H1 (cell line): Measurements from ENCODE around the gene DCANP1. TPM values are rescaled to one million over a fixed set of nuclear protein-coding genes. Genes with fewer than 3 reads are reported as not detected.

Source experiments
- CTCF ChIA-PET: fragments of 300-600 bp; sonication (Branson Sonifier 250); formaldehyde crosslinking; loops from one replicate; lab custom pipeline; 2021; ENCODE audit not compliant: partially characterized antibody; lab: Charles Lee
- POLR2A ChIA-PET: fragments of 300-600 bp; sonication (Branson Sonifier 250); formaldehyde crosslinking; loops from one replicate; lab custom pipeline; 2021; ENCODE audit warnings: inconsistent platforms; ENCODE audit not compliant: partially characterized antibody; lab: Charles Lee
- DNase-seq, 2 experiments: peaks; one replicate each; pipeline versions ENCODE4 v3.0.0 to v3.0.0-alpha.2; 2010 to 2022; ENCODE audit warnings: low spot score in 2 of 2, low read depth in 1 of 2, mixed read lengths in 1 of 2
- FAIRE-seq: peaks from 2 replicates; lab custom pipeline; 2011; peaks lifted over from hg19 to GRCh38; lab: Jason Lieb, UNC
- H2AFZ ChIP-seq: 2 replicates; pipeline ENCODE4 v1.8.1; 2012; ENCODE audit warnings: low read length, inconsistent platforms
- H2AK5ac ChIP-seq: 2 replicates; pipeline ENCODE4 v1.6.1; 2013; ENCODE audit warnings: low read depth, low read length
- H2BK120ac ChIP-seq: replicated peaks from 2 replicates; pipeline ENCODE3; 2013; ENCODE audit warnings: low read depth, low read length, inconsistent platforms
- H2BK12ac ChIP-seq: 2 replicates; pipeline ENCODE4 v1.6.1; 2013; ENCODE audit warnings: low read depth, low read length
- H2BK15ac ChIP-seq: 2 replicates; pipeline ENCODE4 v1.6.1; 2013; ENCODE audit warnings: low read length
- H2BK20ac ChIP-seq: 2 replicates; pipeline ENCODE4 v1.6.1; 2013; ENCODE audit warnings: low read length
- H2BK5ac ChIP-seq: 2 replicates; pipeline ENCODE4 v1.6.1; 2013; ENCODE audit warnings: low read depth, low read length
- H3K14ac ChIP-seq: 2 replicates; pipeline ENCODE4 v1.6.1; 2013; ENCODE audit warnings: inconsistent platforms; ENCODE audit not compliant: insufficient read length
- H3K18ac ChIP-seq: 2 replicates; pipeline ENCODE4 v1.6.1; 2013; ENCODE audit warnings: low read length; ENCODE audit errors: extremely low read depth
- H3K23ac ChIP-seq: 2 replicates; pipeline ENCODE4 v1.6.1; 2013; ENCODE audit warnings: inconsistent platforms; ENCODE audit not compliant: insufficient read length
- H3K23me2 ChIP-seq: 2 replicates; pipeline ENCODE4 v1.6.1; 2013; ENCODE audit warnings: low read depth, low read length
- H3K27ac ChIP-seq: 2 replicates; pipeline ENCODE4 v1.6.1; 2011; ENCODE audit warnings: low read depth, low read length, inconsistent platforms
- H3K27me3 ChIP-seq, 4 experiments: replicated peaks in 1 of 4; 1 replicate in 1 of 4; 2 replicates in 3 of 4; pipeline versions ENCODE4 v1.6.1 to v1.8.1; 2011 to 2013; ENCODE audit warnings: low read length in 3 of 4, mild to moderate bottlenecking in 3 of 4, inconsistent platforms in 2 of 4, mixed read lengths in 2 of 4, moderate library complexity in 1 of 4; ENCODE audit not compliant: control insufficient read depth in 3 of 4, insufficient read depth in 3 of 4; ENCODE audit errors: extremely low read depth in 1 of 4
- H3K36me3 ChIP-seq, 4 experiments: 2 replicates each; pipeline versions ENCODE4 v1.6.1 to v1.8.1; 2011 to 2013; ENCODE audit warnings: mild to moderate bottlenecking in 4 of 4, low read length in 3 of 4, moderate library complexity in 2 of 4, control low read depth in 1 of 4, inconsistent platforms in 1 of 4; ENCODE audit not compliant: insufficient read depth in 4 of 4, control insufficient read depth in 2 of 4
- H3K4ac ChIP-seq: replicated peaks from 2 replicates; pipeline ENCODE3; 2013; ENCODE audit warnings: low read length, low read depth, mixed read lengths, inconsistent platforms; ENCODE audit not compliant: insufficient read length
- H3K4me1 ChIP-seq, 4 experiments: replicated peaks in 1 of 4; 1 replicate in 1 of 4; 2 replicates in 3 of 4; pipeline versions ENCODE4 v1.6.1 to v1.8.1; 2011 to 2013; ENCODE audit warnings: low read length in 3 of 4, inconsistent platforms in 2 of 4, mixed read lengths in 1 of 4; ENCODE audit not compliant: insufficient read depth in 4 of 4, control insufficient read depth in 3 of 4
- H3K4me2 ChIP-seq, 2 experiments: 2 replicates each; pipeline versions ENCODE4 v1.6.1 to v1.8.1; 2011 to 2013; ENCODE audit warnings: low read depth in 2 of 2, low read length in 2 of 2, control low read depth in 1 of 2, inconsistent platforms in 1 of 2, mild to moderate bottlenecking in 1 of 2; ENCODE audit not compliant: insufficient read depth in 1 of 2
- H3K4me3 ChIP-seq, 4 experiments: fragments of 200-600, 300-600 bp in 1 of 4; sonication (generic), shearing (Covaris generic), sonication (Bioruptor Twin) in 1 of 4; 2 replicates each; pipeline versions ENCODE4 v1.5.1 to v1.8.1; 2011 to 2016; ENCODE audit warnings: low read length in 4 of 4, low read depth in 3 of 4, control low read depth in 2 of 4, inconsistent platforms in 2 of 4, mild to moderate bottlenecking in 2 of 4, mixed read lengths in 1 of 4, moderate library complexity in 1 of 4; ENCODE audit not compliant: insufficient read depth in 2 of 4; ENCODE audit errors: extremely low read depth in 1 of 4
- H3K56ac ChIP-seq: replicated peaks from 2 replicates; pipeline ENCODE3; 2013; ENCODE audit warnings: low read depth, mild to moderate bottlenecking, mixed read lengths, low read length, inconsistent platforms; ENCODE audit not compliant: insufficient read length
- H3K79me1 ChIP-seq: 2 replicates; pipeline ENCODE4 v1.6.1; 2013; ENCODE audit warnings: low read depth, low read length, control low read depth
- H3K79me2 ChIP-seq, 2 experiments: 2 replicates each; pipeline versions ENCODE4 v1.6.1 to v1.8.1; 2012 to 2013; ENCODE audit warnings: low read length in 2 of 2, mild to moderate bottlenecking in 2 of 2, inconsistent platforms in 1 of 2; ENCODE audit not compliant: insufficient read depth in 2 of 2, control insufficient read depth in 1 of 2
- H3K9ac ChIP-seq, 4 experiments: replicated peaks in 1 of 4; 1 replicate in 1 of 4; 2 replicates in 3 of 4; pipeline versions ENCODE4 v1.6.1 to v1.8.1; 2011 to 2013; ENCODE audit warnings: low read depth in 3 of 4, low read length in 3 of 4, control low read depth in 2 of 4, mild to moderate bottlenecking in 2 of 4, moderate library complexity in 2 of 4, inconsistent platforms in 1 of 4; ENCODE audit errors: extremely low read depth in 1 of 4
- H3K9me3 ChIP-seq, 2 experiments: 2 replicates each; pipeline versions ENCODE4 v1.6.1 to v1.8.1; 2012 to 2013; ENCODE audit warnings: mild to moderate bottlenecking in 2 of 2, moderate library complexity in 2 of 2, control low read depth in 1 of 2, inconsistent platforms in 1 of 2, low read depth in 1 of 2, low read length in 1 of 2, mixed read lengths in 1 of 2; ENCODE audit not compliant: insufficient read depth in 2 of 2
- H4K20me1 ChIP-seq, 2 experiments: replicated peaks in 1 of 2; 2 replicates each; pipeline versions ENCODE3 to v1.8.1; 2011 to 2013; ENCODE audit warnings: inconsistent platforms in 2 of 2, low read length in 2 of 2, mild to moderate bottlenecking in 1 of 2; ENCODE audit not compliant: insufficient read depth in 2 of 2, control insufficient read depth in 1 of 2
- H4K5ac ChIP-seq: 2 replicates; pipeline ENCODE4 v1.6.1; 2013; ENCODE audit warnings: low read length, low read depth, mixed read lengths, inconsistent platforms; ENCODE audit not compliant: insufficient read length
- H4K8ac ChIP-seq: 2 replicates; pipeline ENCODE4 v1.8.0; 2013; ENCODE audit warnings: mild to moderate bottlenecking, moderate library complexity, low read length, inconsistent platforms; ENCODE audit not compliant: insufficient read depth; ENCODE audit errors: extremely low read depth
- H4K91ac ChIP-seq: replicated peaks from 2 replicates; pipeline ENCODE3; 2013; ENCODE audit warnings: low read length, mixed read lengths, inconsistent platforms; ENCODE audit not compliant: insufficient read length
- BACH1 ChIP-seq: IDR thresholded peaks from 2 replicates; pipeline ENCODE4 v1.6.1; 2012; ENCODE audit warnings: low read length, improper control_type of control experiment
- BRCA1 ChIP-seq: IDR thresholded peaks from 2 replicates; pipeline ENCODE4 v1.6.1; 2012; ENCODE audit warnings: low read depth, low read length, improper control_type of control experiment
- CBX5 ChIP-seq: fragments of 300-800, 300-1000 bp; sonication (generic); IDR thresholded peaks from 2 replicates; pipeline ENCODE4 v1.7.1; 2016; ENCODE audit warnings: antibody characterized with exemption, low read length, low read depth
- CREB1 ChIP-seq: IDR thresholded peaks from 2 replicates; pipeline ENCODE4 v1.6.1; 2012; ENCODE audit warnings: inconsistent platforms
- CTBP2 ChIP-seq: IDR thresholded peaks from 2 replicates; pipeline ENCODE4 v1.7.0; 2011; ENCODE audit warnings: borderline replicate concordance, mild to moderate bottlenecking, moderate library complexity, mixed read lengths, low read length; ENCODE audit not compliant: insufficient read depth, insufficient read length
- EZH2 ChIP-seq: fragments of 200-600 bp; sonication (generic); IDR thresholded peaks from 2 replicates; pipeline ENCODE4 v1.7.1; 2012; ENCODE audit warnings: low read depth, mild to moderate bottlenecking, moderate library complexity, low read length, inconsistent platforms; ENCODE audit not compliant: severe bottlenecking
- HDAC6 ChIP-seq: IDR thresholded peaks from one replicate; pipeline ENCODE4 v1.7.1; 2012; ENCODE audit warnings: low read depth, mild to moderate bottlenecking, inconsistent platforms, low read length, moderate library complexity
- NANOG ChIP-seq: IDR thresholded peaks from 2 replicates; pipeline ENCODE4 v1.6.1; 2011; ENCODE audit warnings: low read length, low read depth, mild to moderate bottlenecking, inconsistent platforms; ENCODE audit not compliant: insufficient read depth, poor library complexity, severe bottlenecking
- RFX5 ChIP-seq: IDR thresholded peaks from 2 replicates; pipeline ENCODE4 v1.6.1; 2011; ENCODE audit warnings: low read depth, low read length, improper control_type of control experiment, borderline replicate concordance
- SIRT6 ChIP-seq: IDR thresholded peaks from one replicate; pipeline ENCODE4 v1.7.1; 2012; ENCODE audit warnings: low read length, inconsistent platforms
- SP2 ChIP-seq: IDR thresholded peaks from 2 replicates; pipeline ENCODE4 v1.6.1; 2012; ENCODE audit warnings: mild to moderate bottlenecking, low read length, inconsistent platforms
- SUZ12 ChIP-seq: fragments of 200-600 bp; sonication (generic); IDR thresholded peaks from 2 replicates; pipeline ENCODE4 v1.6.1; 2012; ENCODE audit warnings: mild to moderate bottlenecking, inconsistent platforms, low read length, moderate library complexity, mixed read lengths
- WGBS, 2 experiments: shearing (Covaris generic) in 1 of 2; methylation state at CpG; one replicate each; pipeline versions ENCODE4 v1.1.6 to v1.1.7; 2013 to 2015; ENCODE audit warnings: low lambda C conversion rate in 2 of 2, mixed read lengths in 2 of 2, inconsistent platforms in 1 of 2, low coverage in 1 of 2, missing lambda C conversion rate in 1 of 2; ENCODE audit not compliant: insufficient replicate concordance in 2 of 2, insufficient coverage in 1 of 2, insufficient read length in 1 of 2; ENCODE audit errors: extremely low coverage in 1 of 2, missing lambda C conversion rate in 1 of 2; 5-methylcytosine and 5-hydroxymethylcytosine counted together
- polyA plus RNA-seq, 7 experiments: library from polyadenylated mRNA; depleted of rRNA in 3 of 7; stranded (reverse) in 5 of 7; unstranded in 2 of 7; fragments of >200 nt in 5 of 7; fragments of 200-250 nt in 2 of 7; gene quantifications; 1 replicate in 5 of 7; 2 replicates in 1 of 7; 4 replicates in 1 of 7; pipeline versions ENCODE4 v1.2.1 to v1.2.3, GENCODE V29; 2011 to 2013; ENCODE audit warnings: missing spikeins in 2 of 7, mixed read lengths in 2 of 7
- total RNA-seq: library from RNA; stranded (reverse); fragmentation: NEBNext Ultra II Directional; extraction: Animal tissue kit (Norgen Biotek cat#: 25700); gene quantifications from 2 replicates; pipeline ENCODE4 v1.2.1, GENCODE V29; 2021
- TF ChIP-seq, protein P1 (sequence below): IDR thresholded peaks from 2 replicates; pipeline ENCODE4 v1.6.1; 2011; ENCODE audit warnings: low read depth, mild to moderate bottlenecking, low read length; ENCODE audit not compliant: insufficient read depth

Gene DCANP1
- total and polyA plus RNA-seq, 2 of the 8 experiments (the other 6 are each of a cell fraction or from before 2014, with no cell fraction given) = not detected

DNA sequence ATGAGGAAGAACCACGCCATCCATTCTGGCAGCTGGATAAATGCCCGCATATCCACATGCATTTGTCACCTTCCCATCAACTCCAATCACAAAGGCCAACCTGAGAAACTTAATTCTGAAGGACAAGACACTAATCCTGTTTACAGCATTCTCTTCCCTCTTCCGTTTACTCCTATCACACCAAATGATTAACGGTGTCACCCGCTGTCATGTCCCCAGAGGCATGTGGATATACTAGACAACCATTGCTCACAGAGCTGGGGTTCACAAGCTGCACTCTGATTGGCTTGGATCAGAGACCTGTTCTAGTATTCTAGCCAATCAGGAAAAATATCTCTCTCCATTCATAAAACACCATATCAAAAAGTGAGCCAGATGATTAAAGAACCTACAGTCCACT lies 51.7 kb downstream of the DCANP1 start:
- H4K8ac ChIP-seq = no peak overlapping the region
- H3K79me2 ChIP-seq = peaks cover 0 to 72% of the 10 kb centered on the region in 2 experiments; a peak in 2 of 4 replicates
- H2BK12ac ChIP-seq = no peak overlapping the region
- H2BK20ac ChIP-seq = no peak overlapping the region
- no peak overlapping the region for H3K27ac ChIP-seq
- no peak overlapping the region for H2BK120ac ChIP-seq
- H3K23me2 ChIP-seq = peaks cover 12% of the 10 kb centered on the region
- H3K79me1 ChIP-seq = peaks cover 15% of the 10 kb centered on the region
- H3K4me1 ChIP-seq = peaks cover 2 to 16% (median 9%) of the 10 kb centered on the region in 4 experiments
- no peak overlapping the region for H3K9ac ChIP-seq
- no peak overlapping the region for H2AK5ac ChIP-seq
- DNase-seq (no peak), FAIRE-seq (no peak)
- H3K4ac ChIP-seq = no peak overlapping the region
- peaks cover 0 to 12% (median 8%) of the 10 kb centered on the region in 4 experiments; a peak in 6 of 7 replicates for H3K27me3 ChIP-seq
- H3K4me2 ChIP-seq = no peak overlapping the region
- H4K20me1 ChIP-seq = peaks cover 23 to 54% of the 10 kb centered on the region in 2 experiments
- no peak overlapping the region for H3K14ac ChIP-seq
- 80% methylated on average over 5 of the region's 5 CpGs; no CpG with 5 or more reads in 1 of the 2 experiments for WGBS, 2 experiments
- no peak overlapping the region for H4K5ac ChIP-seq
- H3K23ac ChIP-seq = no peak overlapping the region
- H2AFZ ChIP-seq = no peak overlapping the region
- no peaks in the 10 kb centered on the region for H3K36me3 ChIP-seq
- H2BK15ac ChIP-seq = no peak overlapping the region
- H2BK5ac ChIP-seq = no peak overlapping the region
- CTCF ChIA-PET = interaction anchor here (0.7 to 0.8 kb wide), 3 partner anchors 8 to 63 kb away, joined by 3 to 5 read pairs (median 4); no protein-coding TSS in a partner anchor
- H3K18ac ChIP-seq = no peak overlapping the region
- H4K91ac ChIP-seq = no peak overlapping the region
- POLR2A ChIA-PET = no interaction called here
- no peak overlapping the region for H3K4me3 ChIP-seq
- no peaks in the 10 kb centered on the region for H3K9me3 ChIP-seq
- H3K56ac ChIP-seq = no peak overlapping the region
- TF ChIP-seq RFX5 (no peak), EZH2 (no peak), BRCA1 (no peak), NANOG (no peak), CREB1 (no peak), CBX5 (no peak), BACH1 (no peak), SUZ12 (no peak), SP2 (no peak), SIRT6 (no peak), HDAC6 (no peak), CTBP2 (no peak)
- TF ChIP-seq, protein P1, sequence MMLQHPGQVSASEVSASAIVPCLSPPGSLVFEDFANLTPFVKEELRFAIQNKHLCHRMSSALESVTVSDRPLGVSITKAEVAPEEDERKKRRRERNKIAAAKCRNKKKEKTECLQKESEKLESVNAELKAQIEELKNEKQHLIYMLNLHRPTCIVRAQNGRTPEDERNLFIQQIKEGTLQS = no peak
